Breast epithelium (tissue), 4 donors: Measurements from ENCODE around the gene PCDHGA7. TPM values are rescaled to one million over a fixed set of nuclear protein-coding genes. Genes with fewer than 3 reads are reported as not detected.

ENCODE experiments used
- DNase-seq, 2 donors: peaks; one replicate each; pipeline ENCODE4 v3.0.0-alpha.2; 2019; ENCODE audit warnings: low spot score in 2 of 2
- H3K27ac ChIP-seq, 2 donors: fragments of 200-600 bp; sonication (generic) in 1 of 2; one replicate each; pipeline ENCODE4 v1.5.1; 2016 to 2019; ENCODE audit warnings: mild to moderate bottlenecking in 1 of 2
- H3K27me3 ChIP-seq, 2 donors: fragments of 200-600 bp; sonication (generic) in 1 of 2; one replicate each; pipeline versions ENCODE4 v1.5.1 to v1.6.0; 2017 to 2019; ENCODE audit warnings: control low read depth in 1 of 2, mild to moderate bottlenecking in 1 of 2
- H3K36me3 ChIP-seq: fragments of 200-600 bp; one replicate; pipeline ENCODE4 v1.5.1; 2019
- H3K4me1 ChIP-seq, 2 donors: fragments of 200-600 bp; sonication (generic); one replicate each; pipeline ENCODE4 v1.5.1; 2016 to 2019; ENCODE audit warnings: control low read depth in 1 of 2
- H3K4me3 ChIP-seq, 3 donors: fragments of 200-600 bp; sonication (generic); 1 replicate in 2 of 3; 2 replicates in 1 of 3; pipeline ENCODE4 v1.5.1; 2016 to 2019; ENCODE audit warnings: mild to moderate bottlenecking in 3 of 3, moderate library complexity in 2 of 3
- H3K9me3 ChIP-seq, 2 donors: fragments of 200-600 bp; sonication (generic) in 1 of 2; one replicate each; pipeline ENCODE4 v1.5.1; 2016 to 2019; ENCODE audit warnings: control low read depth in 1 of 2
- POLR2A ChIP-seq: fragments of 450-650 bp; IDR thresholded peaks from one replicate; pipeline ENCODE4 v1.6.1; 2016; ENCODE audit warnings: antibody characterized with exemption, mild to moderate bottlenecking, moderate library complexity
- POLR2AphosphoS5 ChIP-seq, 3 donors: sonication (generic); formaldehyde crosslinking; IDR thresholded peaks; one replicate each; pipeline ENCODE4 v1.6.1; 2017; ENCODE audit warnings: antibody characterized with exemption in 3 of 3
- intact Hi-C: fragments of 100-400 bp; cut with DNase I; formaldehyde crosslinking; loops from one replicate; pipeline ENCODE4 v1.15.1; 2023; ENCODE audit warnings: low total_unique reads
- total RNA-seq, 3 donors: library from RNA; depleted of rRNA; stranded (reverse); fragments of >200 nt; gene quantifications; one replicate each; pipeline ENCODE4 v1.1.0, GENCODE V29; 2016
- TF ChIP-seq, protein P1 (sequence below), 3 donors: fragments of 450-650 bp; IDR thresholded peaks; one replicate each; pipeline ENCODE4 v1.5.1; 2016 to 2017; ENCODE audit warnings: antibody characterized with exemption in 3 of 3, mild to moderate bottlenecking in 3 of 3, moderate library complexity in 3 of 3

The PCDHGA7 gene
- total RNA-seq, 3 donors from 2014 or later: 3.7 to 10.8 (median 10.0) TPM

DNA sequence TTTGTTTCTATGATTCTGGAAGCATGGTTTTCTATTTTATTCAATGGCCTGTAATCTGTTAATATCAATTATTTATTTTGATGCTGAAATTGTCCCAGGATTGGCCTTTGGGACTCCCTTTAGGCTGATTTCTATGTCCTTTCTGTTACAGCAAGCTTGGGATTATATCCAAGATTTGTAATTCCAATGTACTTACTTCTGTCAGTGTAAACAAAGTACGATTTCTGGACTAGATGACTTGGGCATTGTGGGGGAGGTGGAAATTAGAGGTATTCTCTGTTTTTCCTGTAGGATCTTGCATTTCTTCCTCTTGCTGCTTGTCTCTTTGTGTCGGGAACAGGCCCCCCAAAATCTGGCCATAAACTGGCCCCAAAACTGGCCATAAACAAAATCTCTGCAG lies 51.5 kb downstream of the PCDHGA7 start:
- TF ChIP-seq, protein P1, sequence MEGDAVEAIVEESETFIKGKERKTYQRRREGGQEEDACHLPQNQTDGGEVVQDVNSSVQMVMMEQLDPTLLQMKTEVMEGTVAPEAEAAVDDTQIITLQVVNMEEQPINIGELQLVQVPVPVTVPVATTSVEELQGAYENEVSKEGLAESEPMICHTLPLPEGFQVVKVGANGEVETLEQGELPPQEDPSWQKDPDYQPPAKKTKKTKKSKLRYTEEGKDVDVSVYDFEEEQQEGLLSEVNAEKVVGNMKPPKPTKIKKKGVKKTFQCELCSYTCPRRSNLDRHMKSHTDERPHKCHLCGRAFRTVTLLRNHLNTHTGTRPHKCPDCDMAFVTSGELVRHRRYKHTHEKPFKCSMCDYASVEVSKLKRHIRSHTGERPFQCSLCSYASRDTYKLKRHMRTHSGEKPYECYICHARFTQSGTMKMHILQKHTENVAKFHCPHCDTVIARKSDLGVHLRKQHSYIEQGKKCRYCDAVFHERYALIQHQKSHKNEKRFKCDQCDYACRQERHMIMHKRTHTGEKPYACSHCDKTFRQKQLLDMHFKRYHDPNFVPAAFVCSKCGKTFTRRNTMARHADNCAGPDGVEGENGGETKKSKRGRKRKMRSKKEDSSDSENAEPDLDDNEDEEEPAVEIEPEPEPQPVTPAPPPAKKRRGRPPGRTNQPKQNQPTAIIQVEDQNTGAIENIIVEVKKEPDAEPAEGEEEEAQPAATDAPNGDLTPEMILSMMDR (IDR thresholded peaks at IDR 0.05): no peak
- TF ChIP-seq POLR2AphosphoS5 (IDR thresholded peaks at IDR 0.05) (no peak), POLR2A (no peak)
- DNase-seq: no peak
- no peak overlapping the region for H3K4me3 ChIP-seq
- intact Hi-C loops: no loop called here
- H3K27me3 ChIP-seq: no peaks in the 10 kb centered on the region
- H3K4me1 ChIP-seq: no peaks in the 10 kb centered on the region
- H3K27ac ChIP-seq: no peak overlapping the region
- H3K9me3 ChIP-seq: peaks cover 84 to 99% of the 10 kb centered on the region in 2 donors
- no peaks in the 10 kb centered on the region for H3K36me3 ChIP-seq

Other genes with a start within 250 kb of the PCDHGA7 start
- gene PCDHB5, start 247.5 kb upstream of the PCDHGA7 start, total RNA-seq: 1 to 10 TPM; 3.4 to 9.8 (median 6.4) TPM
- gene PCDHB6, start 232.7 kb upstream of the PCDHGA7 start, total RNA-seq: 1 to 10 TPM; 1.4 to 3.6 (median 2.2) TPM
- gene PCDHB7, start 210.1 kb upstream of the PCDHGA7 start, total RNA-seq: 1 to 10 TPM; 2.3 to 4.6 (median 3.4) TPM
- gene PCDHB8, start 205.0 kb upstream of the PCDHGA7 start, total RNA-seq: 1 to 10 TPM in 1 of 3 donors, under 1 TPM in 2; 0.73 to 4.6 (median 0.80) TPM
- 10 to 100 TPM in 1 of 3 donors, 1 to 10 TPM in 2; 4.3 to 11.8 (median 6.3) TPM for gene PCDHB16, start 200.4 kb upstream of the PCDHGA7 start, total RNA-seq
- 1 to 10 TPM; 2.2 to 4.6 (median 4.1) TPM for gene PCDHB9, start 195.6 kb upstream of the PCDHGA7 start, total RNA-seq
- 1 to 10 TPM; 3.8 to 4.8 (median 4.6) TPM for gene PCDHB10, start 190.4 kb upstream of the PCDHGA7 start, total RNA-seq
- 1 to 10 TPM; 2.3 to 4.6 (median 2.7) TPM for gene PCDHB11, start 183.1 kb upstream of the PCDHGA7 start, total RNA-seq
- gene PCDHB12, start 174.0 kb upstream of the PCDHGA7 start, total RNA-seq: 1 to 10 TPM; 3.7 to 5.2 (median 5.0) TPM
- gene PCDHB13, start 168.8 kb upstream of the PCDHGA7 start, total RNA-seq: 1 to 10 TPM; 3.7 to 5.9 (median 4.8) TPM
- 1 to 10 TPM; 4.2 to 5.9 (median 5.9) TPM for gene PCDHB14, start 159.4 kb upstream of the PCDHGA7 start, total RNA-seq
- gene PCDHB15, start 137.3 kb upstream of the PCDHGA7 start, total RNA-seq: 1 to 10 TPM; 1.6 to 4.2 (median 3.3) TPM
- 1 to 10 TPM in 1 of 3 donors, under 1 TPM in 2; 0.64 to 2.0 (median 0.98) TPM for gene SLC25A2, start 78.7 kb upstream of the PCDHGA7 start, total RNA-seq
- 10 to 100 TPM; 59.2 to 96.2 (median 68.2) TPM for gene TAF7, start 62.0 kb upstream of the PCDHGA7 start, total RNA-seq
- gene PCDHGA1, start 52.2 kb upstream of the PCDHGA7 start, total RNA-seq: 1 to 10 TPM in 2 of 3 donors, under 1 TPM in 1; 0.80 to 1.3 (median 1.2) TPM
- 1 to 10 TPM; 4.6 to 8.6 (median 6.2) TPM for gene PCDHGA2, start 44.0 kb upstream of the PCDHGA7 start, total RNA-seq
- gene PCDHGA3, start 38.9 kb upstream of the PCDHGA7 start, total RNA-seq: 1 to 10 TPM; 4.3 to 5.9 (median 5.0) TPM
- 1 to 10 TPM; 2.7 to 5.9 (median 5.1) TPM for gene PCDHGB1, start 32.6 kb upstream of the PCDHGA7 start, total RNA-seq
- 10 to 100 TPM in 1 of 3 donors, 1 to 10 TPM in 2; 5.3 to 12.1 (median 6.4) TPM for gene PCDHGA4, start 27.7 kb upstream of the PCDHGA7 start, total RNA-seq
- 10 to 100 TPM in 1 of 3 donors, 1 to 10 TPM in 2; 6.2 to 10.5 (median 7.8) TPM for gene PCDHGB2, start 22.7 kb upstream of the PCDHGA7 start, total RNA-seq
- 1 to 10 TPM; 5.4 to 9.4 (median 8.8) TPM for gene PCDHGA5, start 18.6 kb upstream of the PCDHGA7 start, total RNA-seq
- 10 to 100 TPM in 1 of 3 donors, 1 to 10 TPM in 2; 5.3 to 10.2 (median 8.6) TPM for gene PCDHGB3, start 12.5 kb upstream of the PCDHGA7 start, total RNA-seq
- 1 to 10 TPM; 4.0 to 8.5 (median 8.3) TPM for gene PCDHGA6, start 8.9 kb upstream of the PCDHGA7 start, total RNA-seq
- 10 to 100 TPM in 1 of 3 donors, 1 to 10 TPM in 2; 5.3 to 10.5 (median 8.9) TPM for gene PCDHGB4, start 5.0 kb downstream of the PCDHGA7 start, total RNA-seq
- gene PCDHGA8, start 9.9 kb downstream of the PCDHGA7 start, total RNA-seq: 1 to 10 TPM; 2.6 to 7.2 (median 6.0) TPM
- gene PCDHGB5, start 15.2 kb downstream of the PCDHGA7 start, total RNA-seq: 10 to 100 TPM in 2 of 3 donors, 1 to 10 TPM in 1; 7.5 to 20.6 (median 19.8) TPM
- gene PCDHGA9, start 20.0 kb downstream of the PCDHGA7 start, total RNA-seq: 10 to 100 TPM in 2 of 3 donors, 1 to 10 TPM in 1; 7.8 to 16.7 (median 13.8) TPM
- 10 to 100 TPM in 2 of 3 donors, 1 to 10 TPM in 1; 8.8 to 12.8 (median 10.8) TPM for gene PCDHGB6, start 25.3 kb downstream of the PCDHGA7 start, total RNA-seq
- gene PCDHGA10, start 30.2 kb downstream of the PCDHGA7 start, total RNA-seq: 10 to 100 TPM in 2 of 3 donors, 1 to 10 TPM in 1; 7.2 to 10.7 (median 10.5) TPM
- gene PCDHGB7, start 34.9 kb downstream of the PCDHGA7 start, total RNA-seq: 10 to 100 TPM; 15.4 to 21.3 (median 16.0) TPM
- 1 to 10 TPM; 5.0 to 9.8 (median 9.7) TPM for gene PCDHGA11, start 38.3 kb downstream of the PCDHGA7 start, total RNA-seq
- gene PCDHGA12, start 47.8 kb downstream of the PCDHGA7 start, total RNA-seq: 10 to 100 TPM in 2 of 3 donors, 1 to 10 TPM in 1; 9.8 to 12.0 (median 11.1) TPM
- 10 to 100 TPM; 29.6 to 41.6 (median 35.1) TPM for gene PCDHGC3, start 93.2 kb downstream of the PCDHGA7 start, total RNA-seq
- gene PCDHGC4, start 102.3 kb downstream of the PCDHGA7 start, total RNA-seq: 1 to 10 TPM; 2.6 to 6.2 (median 6.0) TPM
- gene PCDHGC5, start 106.3 kb downstream of the PCDHGA7 start, total RNA-seq: 1 to 10 TPM; 2.1 to 3.5 (median 3.3) TPM
- 10 to 100 TPM; 58.8 to 64.8 (median 63.6) TPM for gene DIAPH1, start 236.3 kb downstream of the PCDHGA7 start, total RNA-seq